OCI-LY7 (cell line): ENCODE measurements around the gene DPPA4. TPM values are rescaled to one million over a fixed set of nuclear protein-coding genes. Genes with fewer than 3 reads are reported as not detected.

Experiments
- BruUV-seq: library from RNA; stranded (reverse); fragments of 400-500 nt; replicated peaks from 2 replicates; lab custom pipeline; 2021; lab: Mats Ljungman, UMichigan
- CTCF ChIA-PET: fragments of 300-600 bp; sonication (Branson Sonifier 250); formaldehyde crosslinking; loops from one replicate; lab custom pipeline; 2022; ENCODE audit warnings: antibody characterized with exemption; ENCODE audit not compliant: unreplicated experiment; lab: Charles Lee
- POLR2A ChIA-PET: fragments of 300-600 bp; sonication (Branson Sonifier 250); formaldehyde crosslinking; loops from one replicate; lab custom pipeline; 2022; ENCODE audit warnings: antibody characterized with exemption; lab: Charles Lee
- DNase-seq: peaks from one replicate; pipeline ENCODE4 v3.0.0-alpha.2; 2015; ENCODE audit warnings: low spot score
- H2AFZ ChIP-seq: fragments of 200-600 bp; sonication (generic), shearing (Covaris generic); 2 replicates; pipeline ENCODE4 v1.6.1; 2014; ENCODE audit warnings: mild to moderate bottlenecking, antibody characterized with exemption, low read length, moderate library complexity
- H3K27ac ChIP-seq: fragments of 200-600 bp; sonication (generic); 2 replicates; pipeline ENCODE4 v1.5.1; 2014; ENCODE audit warnings: mixed run types, low read depth, mild to moderate bottlenecking, moderate library complexity, low read length, inconsistent platforms; ENCODE audit not compliant: poor library complexity, severe bottlenecking
- H3K36me3 ChIP-seq: fragments of 200-600 bp; sonication (generic); 2 replicates; pipeline ENCODE4 v1.6.1; 2014; ENCODE audit warnings: mild to moderate bottlenecking, antibody characterized with exemption, low read length, moderate library complexity, mixed read lengths; ENCODE audit not compliant: insufficient read depth
- H3K4me1 ChIP-seq: fragments of 200-600 bp; sonication (generic); 2 replicates; pipeline ENCODE4 v1.5.1; 2014; ENCODE audit warnings: mild to moderate bottlenecking, low read length; ENCODE audit not compliant: insufficient read depth, poor library complexity, severe bottlenecking
- H3K4me2 ChIP-seq: fragments of 200-600 bp; sonication (generic); 2 replicates; pipeline ENCODE4 v1.6.1; 2014; ENCODE audit warnings: mild to moderate bottlenecking, low read length
- H3K4me3 ChIP-seq: fragments of 200-600 bp; sonication (generic); 2 replicates; pipeline ENCODE4 v1.5.1; 2014; ENCODE audit warnings: mild to moderate bottlenecking, low read depth, low read length; ENCODE audit not compliant: poor library complexity, severe bottlenecking
- H3K79me2 ChIP-seq: fragments of 200-600 bp; sonication (generic); 2 replicates; pipeline ENCODE4 v1.6.1; 2016; ENCODE audit warnings: low read depth, mild to moderate bottlenecking, low read length, moderate library complexity, mixed read lengths; ENCODE audit not compliant: insufficient read depth
- H3K9me2 ChIP-seq: fragments of 200-600 bp; sonication (generic); 2 replicates; pipeline ENCODE4 v1.6.1; 2016; ENCODE audit warnings: mild to moderate bottlenecking, low read length, mixed read lengths; ENCODE audit not compliant: insufficient read depth
- H3K9me3 ChIP-seq: fragments of 200-600 bp; sonication (generic); 2 replicates; pipeline ENCODE4 v1.6.1; 2014; ENCODE audit warnings: mild to moderate bottlenecking, mixed run types, low read length, mixed read lengths
- H4K20me1 ChIP-seq: fragments of 200-600 bp; sonication (generic); 2 replicates; pipeline ENCODE4 v1.6.1; 2014; ENCODE audit warnings: mild to moderate bottlenecking, antibody characterized with exemption, low read length, moderate library complexity, mixed read lengths; ENCODE audit not compliant: insufficient read depth
- CTCF ChIP-seq: fragments of 200-600 bp; sonication (generic); conservative IDR thresholded peaks from 2 replicates; pipeline ENCODE4 v1.5.1; 2014; ENCODE audit warnings: mild to moderate bottlenecking, antibody characterized with exemption, low read length, moderate library complexity, mixed read lengths
- EZH2phosphoT487 ChIP-seq: fragments of 200-600 bp; sonication (generic); IDR thresholded peaks from 2 replicates; pipeline ENCODE4 v1.6.1; 2018; ENCODE audit warnings: low read depth, borderline replicate concordance, mild to moderate bottlenecking, mixed run types, antibody characterized with exemption, low read length, moderate library complexity, mixed read lengths
- intact Hi-C: fragments of 100-400 bp; cut with micrococcal nuclease; formaldehyde crosslinking; loops from one replicate; pipeline ENCODE4 v1.10.0; 2022; ENCODE audit not compliant: unreplicated experiment
- total RNA-seq, 2 experiments: library from RNA; depleted of rRNA in 1 of 2; stranded (reverse); fragments of >200 nt in 1 of 2; shearing (Covaris generic) in 1 of 2; gene quantifications; 2 replicates each; pipeline ENCODE4 v1.2.3, GENCODE V29; 2014 to 2022

The DPPA4 gene
- total RNA-seq, 2 experiments from 2014 or later, result not detected

DNA sequence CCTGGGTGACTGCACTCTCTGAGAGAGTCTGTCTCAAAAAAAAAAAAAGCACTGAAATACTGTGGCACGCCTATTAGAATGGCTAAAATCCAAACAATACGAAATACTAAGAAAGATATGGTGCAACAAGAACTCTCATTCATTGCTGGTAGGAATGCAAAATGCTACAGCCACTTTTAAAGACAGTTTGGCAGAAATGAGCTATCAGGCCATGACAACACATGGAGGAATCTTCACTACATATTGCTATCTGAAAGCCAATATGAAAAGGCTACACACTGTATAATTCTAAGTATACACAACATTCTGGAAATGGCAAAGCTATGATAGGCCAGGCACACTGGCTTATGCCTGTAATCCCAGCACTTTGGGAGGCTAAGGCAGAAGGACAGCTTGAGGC is 39.9 kb downstream of the DPPA4 start:
- BruUV-seq, result no TSS peak

GRCh38 chr3:109284071-109284470 is 53.3 kb downstream of the DPPA4 start:
- intact Hi-C loops, result no loop called here
- ChIA-PET CTCF (no interaction called here), POLR2A (interaction anchor here (0.6 kb wide), 1 partner anchor 369 kb away, joined by 3 read pairs; no protein-coding TSS in a partner anchor)
- Histone ChIP-seq H3K79me2 (no peaks in the 10 kb centered on the region), H3K9me2 (no peaks in the 10 kb centered on the region), H3K9me3 (no peaks in the 10 kb centered on the region), H4K20me1 (no peaks in the 10 kb centered on the region), H3K4me3 (no peak overlapping the region), H3K4me1 (no peaks in the 10 kb centered on the region), H3K4me2 (no peak overlapping the region), H3K27ac (no peak overlapping the region), H3K36me3 (no peaks in the 10 kb centered on the region), H2AFZ (no peak overlapping the region)
- DNase-seq, result no peak
- no peak for TF ChIP-seq EZH2phosphoT487
- TF ChIP-seq CTCF, result no peak
- BruUV-seq, result no TSS peak

More for the DNA sequence above, 39.9 kb downstream of the DPPA4 start:
- Histone ChIP-seq H4K20me1 (no peaks in the 10 kb centered on the region), H3K79me2 (no peaks in the 10 kb centered on the region), H3K4me1 (no peaks in the 10 kb centered on the region), H3K9me2 (no peaks in the 10 kb centered on the region), H3K4me3 (no peak overlapping the region), H3K36me3 (no peaks in the 10 kb centered on the region), H3K27ac (no peak overlapping the region), H3K9me3 (no peaks in the 10 kb centered on the region), H3K4me2 (no peak overlapping the region), H2AFZ (no peak overlapping the region)
- DNase-seq, result no peak
- POLR2A ChIA-PET, result interaction anchor here (0.6 to 0.7 kb wide), 2 partner anchors 43 to 1841 kb away, joined by 3 to 4 read pairs; no protein-coding TSS in a partner anchor
- TF ChIP-seq EZH2phosphoT487 (no peak), CTCF (no peak)
- intact Hi-C loops, result no loop called here
- CTCF ChIA-PET, result no interaction called here

- H3K9me2 ChIP-seq, result no peaks in the 10 kb centered on the region
- CTCF ChIA-PET, result no interaction called here
- no peak for DNase-seq
- intact Hi-C loops, result no loop called here
- POLR2A ChIA-PET, result interaction anchor here (0.5 to 1.1 kb wide), 4 partner anchors 10 to 1296 kb away, joined by 3 read pairs; no protein-coding TSS in a partner anchor
- no peak overlapping the region for H3K4me2 ChIP-seq
- TF ChIP-seq EZH2phosphoT487 (no peak), CTCF (no peak)
- H3K27ac ChIP-seq, result no peak overlapping the region
- no peak overlapping the region for H2AFZ ChIP-seq
- no peaks in the 10 kb centered on the region for H3K36me3 ChIP-seq
- no peaks in the 10 kb centered on the region for H3K4me1 ChIP-seq
- H3K4me3 ChIP-seq, result no peak overlapping the region
- BruUV-seq, result no TSS peak
- no peaks in the 10 kb centered on the region for H3K79me2 ChIP-seq
- no peaks in the 10 kb centered on the region for H3K9me3 ChIP-seq
- no peaks in the 10 kb centered on the region for H4K20me1 ChIP-seq
These were observed 58.8 kb downstream of the DPPA4 start for GRCh38 chr3:109278546-109278945.
